IPS-20b (cell line): ENCODE results near the gene VSNL1.

ENCODE experiments used
- H3K27ac ChIP-seq: one replicate; pipeline ENCODE4 v1.5.1; 2013; ENCODE audit warnings: low read length
- H3K27me3 ChIP-seq: 2 replicates; pipeline ENCODE4 v1.6.1; 2013; ENCODE audit warnings: mild to moderate bottlenecking, low read length, inconsistent platforms; ENCODE audit not compliant: insufficient read depth
- H3K36me3 ChIP-seq: 2 replicates; pipeline ENCODE4 v1.6.1; 2013; ENCODE audit warnings: low read depth, mild to moderate bottlenecking, inconsistent platforms, low read length, moderate library complexity; ENCODE audit not compliant: insufficient read depth
- H3K4me1 ChIP-seq: 2 replicates; pipeline ENCODE4 v1.6.1; 2013; ENCODE audit warnings: mild to moderate bottlenecking, control low read depth, inconsistent platforms, low read length, moderate library complexity; ENCODE audit not compliant: insufficient read depth
- H3K4me3 ChIP-seq: 2 replicates; pipeline ENCODE4 v1.5.1; 2013; ENCODE audit warnings: mild to moderate bottlenecking, low read length, inconsistent platforms
- H3K9ac ChIP-seq: 2 replicates; pipeline ENCODE4 v1.6.1; 2013; ENCODE audit warnings: low read depth, mild to moderate bottlenecking, inconsistent platforms, low read length, moderate library complexity
- H3K9me3 ChIP-seq: 2 replicates; pipeline ENCODE4 v1.6.1; 2013; ENCODE audit warnings: mild to moderate bottlenecking, low read depth, low read length, inconsistent platforms; ENCODE audit not compliant: insufficient read depth

The VSNL1 gene

DNA sequence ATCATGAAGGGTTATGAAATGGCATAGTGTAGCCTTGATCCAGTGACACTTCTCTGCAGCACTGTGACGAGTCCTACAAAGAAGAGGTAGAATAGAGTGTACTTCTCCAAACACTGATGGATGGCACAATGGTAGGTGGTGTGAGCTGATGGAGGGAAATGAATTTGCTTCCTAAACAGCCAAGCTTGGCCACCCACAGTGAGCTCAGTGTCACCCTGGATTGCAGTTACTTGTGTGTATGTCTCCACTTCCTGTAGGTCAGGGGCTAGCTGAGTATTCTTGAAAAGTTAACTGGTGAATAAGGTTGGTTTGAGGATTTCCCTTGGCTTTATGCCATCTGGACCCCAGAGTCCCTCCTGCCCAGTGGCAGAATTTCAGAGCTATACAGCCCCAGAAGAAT lies 75.9 kb downstream of the VSNL1 start:
- Histone ChIP-seq H3K9me3 (no peaks in the 10 kb centered on the region), H3K36me3 (no peaks in the 10 kb centered on the region), H3K9ac (no peak overlapping the region), H3K27me3 (no peaks in the 10 kb centered on the region), H3K4me1 (peaks cover 6% of the 10 kb centered on the region; the same call in 1 of the 2 replicates), H3K27ac (no peak overlapping the region), H3K4me3 (no peak overlapping the region)

DNA sequence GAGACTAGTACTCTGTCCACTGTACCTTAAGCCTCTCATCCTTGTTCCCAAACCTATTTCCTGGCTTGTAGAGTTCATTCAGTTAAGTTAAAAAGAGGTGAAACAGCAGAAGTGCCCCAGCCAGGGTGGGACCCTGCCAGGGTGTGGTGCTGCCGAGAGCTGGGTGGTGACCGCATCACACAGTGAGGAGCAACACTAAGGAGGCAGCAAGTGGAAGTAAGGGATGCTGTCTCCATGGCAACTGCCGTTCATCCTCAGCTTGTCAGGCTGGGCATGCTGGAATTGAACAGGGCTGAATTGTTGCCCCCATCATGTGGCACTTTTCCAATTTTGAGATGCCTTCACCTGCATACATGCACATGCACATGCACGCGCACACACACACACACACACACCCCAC lies 77.0 kb downstream of the VSNL1 start:
- no peaks in the 10 kb centered on the region for H3K27me3 ChIP-seq
- 0 out of 2 replicates have a peak, but pooled peaks cover under 1% of the 10 kb centered on the region for H3K36me3 ChIP-seq
- no peak overlapping the region for H3K4me3 ChIP-seq
- no peaks in the 10 kb centered on the region for H3K9me3 ChIP-seq
- H3K27ac ChIP-seq: no peak overlapping the region
- no peak overlapping the region for H3K9ac ChIP-seq
- peaks cover 6% of the 10 kb centered on the region; the same call in 1 of the 2 replicates for H3K4me1 ChIP-seq

- Histone ChIP-seq H3K4me1 (peaks cover 6% of the 10 kb centered on the region; the same call in 1 of the 2 replicates), H3K27me3 (no peaks in the 10 kb centered on the region), H3K9me3 (no peaks in the 10 kb centered on the region), H3K9ac (no peak overlapping the region), H3K4me3 (no peak overlapping the region), H3K27ac (no peak overlapping the region), H3K36me3 (0 out of 2 replicates have a peak, but pooled peaks cover 3% of the 10 kb centered on the region)
These were observed 77.5 kb downstream of the VSNL1 start for GRCh38 chr2:17617955-17618354.

- Histone ChIP-seq H3K36me3 (0 out of 2 replicates have a peak, but pooled peaks cover 3% of the 10 kb centered on the region), H3K4me3 (no peak overlapping the region), H3K9ac (no peak overlapping the region), H3K9me3 (no peaks in the 10 kb centered on the region), H3K27me3 (no peaks in the 10 kb centered on the region), H3K27ac (no peak overlapping the region), H3K4me1 (peaks cover 6% of the 10 kb centered on the region; the same call in 1 of the 2 replicates)
These were observed 79.8 kb downstream of the VSNL1 start for GRCh38 chr2:17620280-17620679.

GRCh38 chr2:17620841-17621240 lies 80.3 kb downstream of the VSNL1 start:
- no peaks in the 10 kb centered on the region for H3K27me3 ChIP-seq
- peaks cover 6% of the 10 kb centered on the region; the same call in 1 of the 2 replicates for H3K4me1 ChIP-seq
- H3K9me3 ChIP-seq: no peaks in the 10 kb centered on the region
- 0 out of 2 replicates have a peak, but pooled peaks cover 3% of the 10 kb centered on the region for H3K36me3 ChIP-seq
- H3K4me3 ChIP-seq: no peak overlapping the region
- H3K27ac ChIP-seq: no peak overlapping the region
- no peak overlapping the region for H3K9ac ChIP-seq

DNA sequence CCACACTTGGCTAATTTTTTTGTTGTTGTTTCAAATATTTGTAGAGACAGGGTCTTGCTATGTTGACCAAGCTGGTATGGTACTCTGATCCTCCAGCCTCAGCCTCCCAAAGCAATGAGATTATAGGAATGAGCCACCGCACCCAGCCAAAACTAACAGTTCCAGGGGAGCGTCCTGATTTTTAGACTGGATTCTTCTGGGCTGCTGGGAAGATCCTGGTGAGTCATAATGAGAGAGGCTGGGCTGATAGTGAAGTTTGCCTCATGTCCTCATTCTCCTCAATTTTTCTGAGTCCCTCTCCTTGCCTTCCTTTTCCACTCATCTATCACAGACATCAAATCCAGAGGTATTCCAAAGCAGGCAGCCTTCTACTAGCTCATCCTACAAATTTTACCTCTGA lies 81.3 kb downstream of the VSNL1 start:
- Histone ChIP-seq H3K9ac (no peak overlapping the region), H3K27ac (no peak overlapping the region), H3K4me1 (peaks cover 6% of the 10 kb centered on the region; the same call in 1 of the 2 replicates), H3K27me3 (no peaks in the 10 kb centered on the region), H3K4me3 (no peak overlapping the region), H3K9me3 (no peaks in the 10 kb centered on the region), H3K36me3 (0 out of 2 replicates have a peak, but pooled peaks cover 3% of the 10 kb centered on the region)

GRCh38 chr2:17625446-17625845 lies 85.0 kb downstream of the VSNL1 start:
- Histone ChIP-seq H3K36me3 (0 out of 2 replicates have a peak, but pooled peaks cover 3% of the 10 kb centered on the region), H3K27ac (no peak overlapping the region), H3K4me1 (peaks cover 3% of the 10 kb centered on the region; the same call in 1 of the 2 replicates), H3K27me3 (no peaks in the 10 kb centered on the region), H3K4me3 (no peak overlapping the region), H3K9ac (no peak overlapping the region), H3K9me3 (no peaks in the 10 kb centered on the region)

DNA sequence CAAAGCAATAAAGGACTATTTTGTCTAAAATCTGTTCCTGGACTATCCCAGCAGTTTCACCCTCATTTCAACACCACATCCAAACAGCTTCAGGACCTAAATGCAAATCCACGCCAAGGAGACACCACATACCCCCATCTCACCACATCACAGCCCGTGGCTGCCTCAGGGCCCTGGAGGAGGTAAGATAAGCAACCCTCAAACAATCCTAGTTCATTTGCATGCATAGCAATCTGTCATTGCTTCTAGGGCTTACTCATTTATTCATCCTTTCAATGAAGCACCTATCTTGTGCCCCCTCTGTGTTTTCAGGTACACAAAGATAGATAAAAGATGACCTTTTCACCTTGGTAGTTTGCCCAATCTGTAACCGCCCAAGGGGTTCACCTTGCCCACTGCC lies 86.5 kb downstream of the VSNL1 start:
- Histone ChIP-seq H3K4me3 (no peak overlapping the region), H3K4me1 (no peaks in the 10 kb centered on the region), H3K9me3 (no peaks in the 10 kb centered on the region), H3K36me3 (0 out of 2 replicates have a peak, but pooled peaks cover 3% of the 10 kb centered on the region), H3K9ac (no peak overlapping the region), H3K27ac (no peak overlapping the region), H3K27me3 (no peaks in the 10 kb centered on the region)

DNA sequence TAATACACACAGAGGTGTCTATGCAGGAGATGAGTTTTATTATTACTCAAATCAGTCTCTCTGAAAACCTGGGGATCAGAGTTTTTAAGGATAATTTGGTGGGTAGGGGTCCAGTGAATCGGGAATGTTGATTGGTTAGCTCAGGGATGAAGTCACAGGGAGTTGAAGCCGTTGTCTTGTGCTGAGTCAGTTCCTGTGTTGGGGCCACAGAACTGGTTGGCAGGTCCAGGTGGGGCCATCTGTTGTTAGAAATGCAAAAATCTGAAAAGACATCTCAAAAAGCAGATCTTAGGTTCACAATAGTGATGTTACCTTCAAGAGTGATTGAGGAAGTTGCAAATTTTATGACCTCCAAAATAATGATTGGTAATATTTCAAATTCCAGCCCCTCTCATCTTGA lies 86.9 kb downstream of the VSNL1 start:
- H3K27me3 ChIP-seq: no peaks in the 10 kb centered on the region
- H3K36me3 ChIP-seq: 0 out of 2 replicates have a peak, but pooled peaks cover 3% of the 10 kb centered on the region
- H3K9ac ChIP-seq: no peak overlapping the region
- H3K9me3 ChIP-seq: no peaks in the 10 kb centered on the region
- no peak overlapping the region for H3K4me3 ChIP-seq
- H3K4me1 ChIP-seq: no peaks in the 10 kb centered on the region
- no peak overlapping the region for H3K27ac ChIP-seq

DNA sequence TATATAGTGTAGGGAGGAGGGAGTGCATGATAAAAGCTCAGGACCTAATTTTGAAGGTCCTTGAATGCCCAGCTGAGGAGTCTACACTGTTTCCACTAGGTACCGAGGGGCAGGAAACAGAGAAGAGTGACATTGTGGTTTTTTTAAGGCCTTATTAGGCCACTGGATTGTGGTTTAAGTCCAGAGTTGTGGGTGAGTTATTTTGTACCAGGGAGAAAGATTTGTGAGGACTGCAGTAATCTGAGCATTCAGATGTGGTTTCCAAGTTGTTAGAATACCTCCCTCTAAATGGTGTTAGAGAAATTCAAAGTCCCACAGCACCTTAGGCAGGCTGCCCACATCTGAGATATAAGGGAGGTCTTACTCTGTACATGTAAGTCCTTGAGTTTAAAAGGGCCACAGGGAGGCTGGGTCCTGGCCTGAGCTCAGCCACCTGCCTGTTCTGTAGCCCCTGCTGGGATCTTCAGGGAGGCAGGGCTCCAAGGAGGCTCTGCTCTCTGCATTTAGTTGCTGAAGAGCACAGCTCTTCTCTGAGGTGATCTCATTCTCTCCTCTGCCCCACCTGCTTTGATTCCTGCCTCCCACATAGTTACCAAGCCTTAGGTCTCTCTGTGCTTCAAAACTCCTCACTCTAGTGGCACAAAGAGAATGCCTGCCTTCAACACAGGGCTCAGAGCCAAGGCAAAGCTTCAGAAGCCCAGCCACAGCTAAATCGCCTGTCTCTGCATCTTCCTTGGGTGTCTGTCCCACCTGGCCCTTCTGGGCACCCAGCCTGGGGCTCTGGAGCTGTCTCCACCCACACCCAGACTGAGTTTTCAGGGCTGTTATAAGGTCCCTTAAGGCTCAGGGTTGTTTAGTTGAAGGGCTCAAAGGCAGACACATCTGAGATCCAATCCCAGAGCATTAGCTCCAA lies 88.1 kb downstream of the VSNL1 start:
- no peak overlapping the region for H3K9ac ChIP-seq
- no peaks in the 10 kb centered on the region for H3K27me3 ChIP-seq
- no peaks in the 10 kb centered on the region for H3K4me1 ChIP-seq
- H3K36me3 ChIP-seq: no peaks in the 10 kb centered on the region
- no peaks in the 10 kb centered on the region for H3K9me3 ChIP-seq
- no peak overlapping the region for H3K4me3 ChIP-seq
- no peak overlapping the region for H3K27ac ChIP-seq

GRCh38 chr2:17630089-17630488 lies 89.6 kb downstream of the VSNL1 start:
- Histone ChIP-seq H3K9ac (no peak overlapping the region), H3K36me3 (no peaks in the 10 kb centered on the region), H3K27me3 (no peaks in the 10 kb centered on the region), H3K27ac (no peak overlapping the region), H3K4me1 (no peaks in the 10 kb centered on the region), H3K9me3 (no peaks in the 10 kb centered on the region), H3K4me3 (no peak overlapping the region)

GRCh38 chr2:17634997-17635396 lies 94.5 kb downstream of the VSNL1 start:
- no peak overlapping the region for H3K27ac ChIP-seq
- no peak overlapping the region for H3K4me3 ChIP-seq
- H3K36me3 ChIP-seq: no peaks in the 10 kb centered on the region
- no peak overlapping the region for H3K9ac ChIP-seq
- no peaks in the 10 kb centered on the region; the same call in 1 of the 2 replicates for H3K4me1 ChIP-seq
- no peaks in the 10 kb centered on the region for H3K9me3 ChIP-seq
- no peaks in the 10 kb centered on the region for H3K27me3 ChIP-seq
